ENCODE measurements around the gene FRY.
"Not testable (repeated sequence)": the region's sequence is repeated elsewhere in the genome, so short reads cannot be mapped to it uniquely, and the experiment has no call there.

The FRY gene

GRCh38 chr13:32044446-32044845 is 12.9 kb downstream of the FRY start:
- no peak for DNase-seq

DNA sequence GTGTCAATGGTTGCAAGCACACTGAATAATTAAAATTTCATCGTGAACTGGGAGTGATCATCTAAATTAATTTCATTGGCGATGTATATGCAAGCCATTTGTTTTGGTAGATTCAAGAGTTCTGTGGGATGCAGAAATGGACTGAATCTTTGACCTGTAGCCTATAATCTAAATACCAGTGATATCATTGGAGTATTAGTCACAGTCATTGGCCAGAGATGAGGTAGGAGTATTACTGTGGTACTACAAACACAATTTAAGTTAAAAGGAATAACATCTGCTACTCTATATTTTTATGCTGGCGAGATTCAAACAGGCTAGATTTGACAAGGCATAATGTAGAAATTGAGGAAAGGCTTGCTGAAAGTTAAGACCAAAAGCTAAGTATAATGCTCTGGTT is 14.0 kb downstream of the FRY start:
- no peak for DNase-seq

GRCh38 chr13:32045982-32046785 is 14.6 kb downstream of the FRY start:
- DNase-seq, result no peak

DNA sequence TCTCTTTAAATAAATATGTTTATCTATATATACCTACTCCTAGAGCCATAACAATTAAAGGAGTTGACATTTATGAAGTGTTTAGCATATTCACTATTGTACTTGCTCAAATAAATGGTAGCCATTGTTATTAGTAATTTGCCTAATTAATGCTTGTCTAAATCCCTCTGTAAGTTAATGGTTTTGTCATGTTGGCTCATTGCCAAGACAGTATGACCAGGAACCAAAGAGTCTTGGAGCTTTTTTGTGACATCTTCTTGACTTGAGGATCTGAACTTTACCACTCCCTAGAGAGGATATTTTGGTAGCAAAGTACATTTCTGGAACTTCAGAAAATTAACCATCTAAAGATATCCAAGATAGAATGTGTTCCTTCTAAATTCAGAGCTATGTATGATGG is 15.5 kb downstream of the FRY start:
- no peak for DNase-seq

DNA sequence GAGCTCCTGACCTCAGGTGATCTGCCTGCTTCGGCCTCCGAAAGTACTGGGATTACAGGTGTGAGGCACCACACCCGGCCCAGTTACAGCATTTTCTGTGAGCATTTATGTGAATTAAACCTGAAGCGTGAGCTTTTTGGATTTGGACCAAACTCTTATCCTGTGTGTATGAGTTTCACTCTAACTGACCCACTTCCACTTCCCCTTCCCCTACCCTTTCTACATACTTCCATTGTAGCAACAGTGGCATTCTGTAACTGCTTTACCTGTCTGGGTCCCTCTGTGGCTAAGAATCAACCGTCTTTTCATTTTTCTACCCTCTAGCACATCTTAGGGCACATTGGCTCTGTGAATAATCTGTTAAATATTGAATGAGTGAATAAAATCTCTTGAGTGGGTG is 16.2 kb downstream of the FRY start:
- DNase-seq, result no peak

GRCh38 chr13:32048816-32049215 is 17.2 kb downstream of the FRY start:
- no peak for DNase-seq

DNA sequence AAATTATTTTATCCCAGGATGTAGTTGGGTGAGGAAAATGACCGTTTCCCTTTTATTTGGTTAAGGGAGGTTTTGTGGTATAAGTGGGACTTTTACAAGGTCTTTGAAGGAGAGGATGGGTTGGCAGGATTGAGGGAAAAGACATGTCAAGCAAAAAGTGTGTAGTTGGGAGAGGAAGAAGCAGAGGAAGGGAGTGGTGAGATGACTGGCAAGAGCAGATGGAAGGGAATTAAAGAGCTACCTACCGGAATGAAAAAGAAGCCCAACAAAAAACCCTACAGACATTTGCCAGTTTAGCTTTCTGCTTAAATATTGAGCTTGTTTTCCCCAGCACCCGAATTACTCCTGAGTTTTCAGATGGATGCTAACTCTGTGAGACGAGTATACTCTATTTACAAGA is 19.6 kb downstream of the FRY start:
- DNase-seq, result no peak

DNA sequence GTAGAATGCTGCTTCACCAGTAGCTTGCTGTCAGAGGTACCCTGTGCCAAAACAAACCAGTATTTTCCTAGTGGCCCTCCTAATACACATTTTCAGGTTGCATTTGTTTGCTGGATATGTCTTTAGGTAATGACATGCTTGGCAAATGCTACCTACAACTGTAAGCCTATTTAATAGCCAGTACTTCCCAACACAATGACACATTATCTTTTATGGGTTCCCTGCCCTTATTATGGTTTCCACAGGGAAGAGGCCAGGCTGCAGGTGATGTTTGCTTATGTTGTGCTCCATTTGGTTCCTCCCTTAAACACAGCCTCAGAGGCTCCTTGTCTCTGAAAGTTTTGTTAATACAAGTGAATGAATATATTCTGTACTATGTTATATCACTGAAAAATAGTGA is 24.7 kb downstream of the FRY start:
- DNase-seq, result no peak

DNA sequence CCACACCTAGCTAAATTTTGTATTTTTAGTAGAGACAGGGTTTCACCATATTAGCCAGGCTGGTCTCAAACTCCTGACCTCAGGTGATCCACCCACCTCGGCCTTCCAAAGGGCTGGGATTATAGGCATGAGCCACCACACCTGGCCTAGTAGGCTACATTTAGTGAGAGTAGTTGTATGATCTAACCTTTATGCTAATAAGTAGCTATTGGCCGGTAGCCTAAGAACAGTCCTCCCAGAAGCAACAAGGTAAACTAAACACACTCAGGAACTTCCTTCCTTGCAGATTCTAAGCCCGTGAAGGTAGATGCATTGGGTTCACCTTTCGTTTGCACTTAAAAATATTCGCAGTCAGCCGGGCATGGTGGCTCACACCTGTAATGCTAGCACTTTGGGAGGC is 25.8 kb downstream of the FRY start:
- DNase-seq, result not testable (repeated sequence)

- no peak for DNase-seq
Observed at GRCh38 chr13:32059511-32059984, 28.0 kb downstream of the FRY start.

- DNase-seq, result no peak
Observed at GRCh38 chr13:32060401-32060878, 28.9 kb downstream of the FRY start.

DNA sequence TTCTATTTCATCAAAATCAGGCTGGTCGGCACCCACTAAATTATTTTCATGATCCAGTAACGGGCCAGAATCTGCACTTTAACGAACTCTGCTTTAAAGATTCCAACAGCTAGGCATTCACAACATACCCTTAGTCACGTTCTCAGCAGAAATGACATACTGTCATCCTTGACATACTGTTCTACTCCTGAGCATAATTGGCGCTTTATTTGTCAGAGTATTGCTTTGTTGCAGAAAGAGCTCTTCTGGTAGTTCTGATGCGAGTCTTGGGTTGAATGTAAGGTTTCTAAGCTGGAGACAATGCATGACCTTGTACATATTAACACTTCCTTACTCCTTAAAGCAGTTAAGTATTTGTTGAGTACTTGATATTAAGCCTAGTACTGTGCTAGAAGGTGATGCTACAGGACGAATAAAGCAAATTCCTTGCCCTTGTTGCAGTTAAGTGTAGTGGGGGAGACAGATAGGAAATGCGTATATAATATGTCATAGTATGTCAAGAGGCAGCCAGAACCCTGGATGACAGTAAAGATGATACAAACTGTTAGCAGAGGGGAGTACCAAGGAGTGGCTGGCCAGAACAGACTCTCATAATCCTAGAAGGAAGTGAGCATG is 32.2 kb downstream of the FRY start:
- DNase-seq, result no peak

DNA sequence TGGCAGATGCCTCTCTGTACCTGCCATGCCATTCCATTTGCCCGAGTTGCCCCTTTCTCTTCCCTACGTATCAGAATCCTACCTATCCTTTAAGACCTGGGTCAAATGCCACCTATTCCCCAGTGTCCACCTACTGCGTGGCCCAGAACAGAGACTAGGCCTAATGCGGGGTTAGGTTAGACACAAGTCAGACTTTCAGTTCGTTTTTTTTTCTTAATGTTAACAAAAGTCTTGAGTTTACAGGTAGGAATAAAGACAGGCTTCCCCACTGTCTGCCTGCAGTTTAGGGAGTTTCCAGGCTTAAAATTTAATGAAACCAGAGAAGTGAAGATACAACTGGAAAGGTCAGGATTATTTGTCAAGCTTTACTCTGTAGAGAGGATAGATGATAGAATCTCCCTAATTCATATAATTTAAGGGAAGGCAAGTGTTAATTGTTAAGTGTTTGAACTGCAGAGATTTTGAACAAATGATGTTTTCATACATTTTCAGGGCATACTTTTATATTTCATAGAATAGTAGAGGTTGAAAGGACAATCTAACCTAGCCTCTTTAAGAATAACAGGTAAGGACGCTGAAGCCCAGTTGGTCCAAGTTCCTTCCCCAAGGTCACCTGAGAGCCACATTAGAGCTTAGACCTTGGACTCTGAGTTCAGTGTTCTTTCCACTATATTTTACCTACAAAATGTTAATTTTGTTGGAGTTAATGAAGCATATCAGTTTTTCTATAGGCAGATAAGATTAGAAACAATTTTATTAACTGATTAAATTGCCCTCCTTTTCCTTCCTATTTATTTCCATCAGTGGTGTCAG is 35.8 kb downstream of the FRY start:
- DNase-seq, result no peak

DNA sequence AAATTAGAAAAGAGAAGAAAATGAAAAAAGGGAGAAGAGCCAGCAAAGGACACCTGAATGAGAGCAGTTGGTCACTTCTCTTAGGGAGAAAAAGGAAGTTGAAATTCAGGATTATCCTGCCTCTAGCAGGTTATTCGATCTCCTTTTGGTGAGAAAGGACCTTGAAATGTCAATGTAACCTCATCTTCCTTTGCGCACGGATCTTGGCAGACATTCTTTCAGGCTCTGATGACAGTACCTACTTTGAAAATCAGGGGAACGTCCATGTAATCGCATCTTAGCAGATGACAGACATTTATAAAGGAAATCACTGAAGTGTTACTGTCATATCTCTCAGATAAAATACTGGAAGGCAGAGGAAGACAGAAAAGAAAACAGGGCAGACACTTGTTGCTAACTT is 36.7 kb downstream of the FRY start:
- no peak for DNase-seq

DNA sequence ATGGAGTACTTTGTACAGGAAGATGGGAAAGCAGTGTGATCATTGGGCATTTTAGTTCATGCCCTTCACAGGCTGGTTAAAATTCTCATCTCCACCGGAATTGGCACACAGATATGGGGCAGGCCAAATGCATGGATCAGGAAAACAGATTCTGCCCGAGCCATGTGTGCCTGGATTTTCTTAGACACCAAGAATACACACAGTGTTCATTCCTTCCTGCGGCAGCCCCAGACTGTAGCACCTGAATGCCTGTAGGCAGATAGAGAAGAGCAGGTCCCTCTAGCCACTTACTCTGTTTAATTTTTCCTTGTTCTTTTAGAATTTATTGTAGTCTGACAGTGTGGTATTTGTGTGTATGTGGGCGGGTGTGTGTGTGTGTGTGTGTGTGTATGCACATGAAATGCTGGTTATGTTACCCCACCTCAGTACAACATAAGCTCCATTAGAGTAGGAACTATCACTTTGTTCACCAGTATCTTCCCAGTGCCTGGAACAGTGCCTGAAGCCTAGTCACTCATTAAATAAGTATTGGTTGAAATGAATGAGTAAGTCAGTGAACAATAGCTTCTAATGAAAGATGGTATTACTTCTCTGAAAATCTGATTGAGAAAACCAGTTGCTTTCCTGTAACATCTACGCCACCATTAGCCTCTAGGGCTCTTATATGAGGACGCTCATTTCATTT is 41.7 kb downstream of the FRY start:
- DNase-seq, result no peak

DNA sequence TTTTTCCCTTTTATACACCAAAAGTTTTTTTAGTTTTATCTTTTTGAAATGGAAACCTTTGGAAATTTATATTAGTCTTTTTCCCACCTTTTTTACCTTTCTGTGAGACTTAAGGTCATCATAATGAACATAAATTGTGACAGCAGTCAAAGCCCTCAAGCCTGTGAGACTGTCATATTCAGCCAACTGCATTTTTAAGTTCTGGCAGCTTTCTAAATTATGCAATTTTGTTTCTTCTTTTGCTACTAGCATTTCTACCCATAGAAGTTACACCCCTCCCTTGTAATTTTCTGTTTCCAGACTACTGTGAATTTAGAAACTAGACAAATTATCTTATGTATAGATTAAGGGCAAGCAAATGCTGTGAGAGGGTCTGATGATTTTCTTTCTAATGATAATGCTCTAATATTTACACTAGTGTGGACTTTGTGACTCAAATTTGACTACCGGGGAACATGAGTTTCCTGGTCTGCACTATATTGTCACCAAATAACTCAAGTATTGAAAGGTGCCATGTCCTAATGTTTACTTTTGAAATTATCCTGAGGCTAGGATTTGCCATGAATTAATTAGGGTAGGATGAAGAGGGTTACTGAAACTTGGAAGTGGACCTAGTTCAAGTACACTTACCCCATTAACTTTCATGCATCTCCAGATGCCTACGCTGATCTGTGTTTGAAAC is 43.7 kb downstream of the FRY start:
- no peak for DNase-seq

DNA sequence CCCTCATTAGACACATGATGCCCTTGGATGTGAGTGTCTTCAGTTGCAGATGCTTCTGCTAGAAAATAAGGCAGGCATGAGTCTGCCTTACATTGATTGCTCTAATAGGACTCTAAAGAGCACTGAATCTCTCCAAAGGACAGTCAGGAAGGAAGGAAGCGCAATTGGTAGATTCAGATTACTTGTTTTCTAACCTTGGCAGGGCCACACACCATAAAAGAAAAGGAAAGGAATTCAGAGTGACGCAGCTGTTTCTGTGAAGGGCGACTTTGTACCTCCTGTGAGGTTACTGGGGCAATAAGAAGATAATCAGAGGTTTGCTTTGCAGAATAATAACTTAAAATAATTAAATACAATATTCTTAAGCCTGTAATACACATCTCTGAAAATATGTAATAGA is 48.0 kb downstream of the FRY start:
- no peak for DNase-seq

DNA sequence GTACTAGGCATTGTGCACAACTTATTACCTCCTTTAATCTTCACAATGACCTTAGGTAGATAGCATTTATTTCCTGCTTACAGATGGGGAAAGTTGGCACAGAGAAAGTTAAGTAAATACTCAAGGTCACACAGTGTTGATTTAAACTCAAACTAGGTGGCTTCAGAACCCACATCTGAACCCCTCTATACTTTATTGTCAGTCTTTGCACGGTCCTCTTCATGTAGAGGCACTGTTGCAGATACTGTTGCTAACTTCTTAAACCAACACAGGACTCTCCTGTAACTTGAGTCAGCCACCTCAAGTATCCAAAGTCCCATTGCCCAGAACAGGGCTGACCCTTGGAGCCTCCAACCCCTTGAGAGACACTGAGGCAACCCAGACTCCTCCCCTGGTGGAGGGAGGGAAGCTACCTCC is 48.8 kb downstream of the FRY start:
- no peak for DNase-seq

GRCh38 chr13:32081591-32081990 is 50.0 kb downstream of the FRY start:
- no peak for DNase-seq

DNA sequence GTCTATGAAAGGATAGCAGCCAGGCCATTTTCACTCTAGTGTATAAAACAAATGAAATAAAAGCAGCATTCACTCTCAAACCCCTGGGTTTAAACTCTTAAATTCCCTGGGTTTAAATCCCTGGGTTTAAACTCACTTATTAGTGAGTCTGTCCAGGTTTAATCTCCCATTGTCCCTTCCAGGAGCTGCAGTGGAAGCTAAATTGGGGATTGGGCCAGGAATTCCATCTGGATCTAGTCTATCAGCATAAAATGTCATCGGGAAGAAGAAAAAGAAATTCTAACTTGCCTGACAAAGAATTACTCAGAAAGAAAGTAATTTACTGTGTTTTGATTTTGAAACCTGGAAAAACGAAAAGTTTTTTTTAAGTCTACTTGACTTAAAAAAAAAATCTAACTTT is 54.8 kb downstream of the FRY start:
- DNase-seq, result no peak

- no peak for DNase-seq
Observed at GRCh38 chr13:32086791-32087441, 55.3 kb downstream of the FRY start.

Data from stimulated activated CD4-positive, alpha-beta T cell treated with anti-CD3 and anti-CD28 coated beads, Interleukin-12 subunit alpha, Interleukin-12 subunit beta, amount 100 ng/mL, for 4 hours (primary cell).